ENCODE data around the gene EIPR1.

Gene EIPR1

DNA sequence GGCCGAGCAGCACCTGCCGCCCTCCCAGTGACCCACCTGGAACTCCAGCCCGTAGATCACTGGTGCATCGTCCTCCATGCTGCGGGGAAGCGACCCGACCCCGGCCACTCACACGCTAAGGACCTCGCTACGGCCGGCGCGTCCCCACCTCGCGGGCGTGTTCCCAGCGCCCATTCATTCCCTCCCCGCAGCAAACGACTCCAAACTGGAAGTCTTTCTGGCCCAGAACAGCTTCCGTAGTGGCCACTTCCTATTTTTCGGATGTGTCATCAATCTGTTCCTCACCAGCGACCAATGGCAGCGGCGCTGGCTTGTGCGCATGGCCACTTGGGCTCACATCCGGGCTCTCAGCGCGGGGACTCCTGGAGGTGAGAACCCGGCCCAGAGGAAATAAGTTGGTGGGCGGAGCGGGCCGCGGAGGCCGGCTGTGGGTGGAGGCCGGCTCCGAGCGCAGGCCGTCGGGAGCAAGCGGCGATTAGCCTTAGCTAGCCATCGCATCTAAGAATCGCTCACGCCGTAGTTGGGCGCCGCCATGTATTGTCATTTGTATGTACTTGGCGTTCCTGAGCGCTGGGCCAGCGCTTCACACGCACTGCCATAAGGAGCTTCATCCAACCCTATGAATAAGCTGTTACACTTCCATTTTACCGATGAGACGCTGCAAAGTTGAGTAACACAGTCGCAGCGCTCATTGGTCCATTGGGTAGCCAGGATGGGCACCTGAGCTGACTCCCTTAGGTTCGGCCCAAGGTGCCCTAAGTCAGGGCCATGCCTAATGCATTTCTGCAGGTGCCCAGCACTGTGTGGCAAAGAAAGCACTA is at the start of gene EIPR1:
TSS of gene EIPR1 (minus strand) at position 207 of the 821 bp plus-strand sequence. CDS start at position 78, 129 bp downstream.
- peak; percentile 97 for DNase-seq (ENCODE audit: low read depth)
- H3K4me3 ChIP-seq (ENCODE audit: low read length), result peak within 1 kb of the TSS; percentile 99
- no peak for TF ChIP-seq CTCF (conservative IDR thresholded peaks at IDR 0.05; ENCODE audit: low read length)

- H3K4me3 ChIP-seq (ENCODE audit: low read length), result no peak overlapping the region
- no peak for DNase-seq (ENCODE audit: low read depth)
- no peak for TF ChIP-seq CTCF (conservative IDR thresholded peaks at IDR 0.05; ENCODE audit: low read length)
Measured at GRCh38 chr2:3427272-3427671, 49.7 kb upstream of the EIPR1 start.

- H3K4me3 ChIP-seq (ENCODE audit: low read length), result no peak overlapping the region
- DNase-seq (ENCODE audit: low read depth), result no peak
- TF ChIP-seq CTCF (conservative IDR thresholded peaks at IDR 0.05; ENCODE audit: low read length), result no peak
Measured at GRCh38 chr2:3426615-3427014, 49.0 kb upstream of the EIPR1 start.

DNA sequence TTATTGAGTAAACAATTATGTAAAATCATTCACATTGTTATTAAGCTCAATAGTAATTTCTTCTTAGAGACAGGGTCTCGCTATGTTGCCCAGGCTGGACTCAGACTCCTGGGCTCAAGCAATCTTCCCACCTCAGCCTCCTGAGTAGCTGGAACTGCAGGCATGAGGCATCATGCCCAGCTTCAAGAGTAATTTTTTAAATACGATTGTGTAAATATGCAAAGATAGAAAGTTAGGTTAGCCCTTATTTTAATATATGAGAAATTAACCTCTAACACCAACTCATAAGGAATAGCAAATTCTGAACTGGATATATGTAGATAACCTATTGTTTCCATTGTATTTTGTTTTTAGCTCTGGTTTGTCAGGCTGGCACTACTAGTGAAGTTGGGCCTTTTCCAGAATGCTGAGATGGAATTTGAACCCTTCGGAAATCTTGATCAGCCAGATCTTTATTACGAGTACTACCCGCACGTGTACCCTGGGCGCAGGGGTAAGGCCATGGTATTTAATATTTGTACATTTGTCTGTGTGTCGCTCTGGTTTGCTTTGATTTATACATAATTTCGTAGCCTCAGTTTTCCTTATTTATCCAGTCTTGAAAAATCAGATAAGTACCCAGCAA is 46.7 kb upstream of the EIPR1 start:
- no peak for DNase-seq (ENCODE audit: low read depth)

DNA sequence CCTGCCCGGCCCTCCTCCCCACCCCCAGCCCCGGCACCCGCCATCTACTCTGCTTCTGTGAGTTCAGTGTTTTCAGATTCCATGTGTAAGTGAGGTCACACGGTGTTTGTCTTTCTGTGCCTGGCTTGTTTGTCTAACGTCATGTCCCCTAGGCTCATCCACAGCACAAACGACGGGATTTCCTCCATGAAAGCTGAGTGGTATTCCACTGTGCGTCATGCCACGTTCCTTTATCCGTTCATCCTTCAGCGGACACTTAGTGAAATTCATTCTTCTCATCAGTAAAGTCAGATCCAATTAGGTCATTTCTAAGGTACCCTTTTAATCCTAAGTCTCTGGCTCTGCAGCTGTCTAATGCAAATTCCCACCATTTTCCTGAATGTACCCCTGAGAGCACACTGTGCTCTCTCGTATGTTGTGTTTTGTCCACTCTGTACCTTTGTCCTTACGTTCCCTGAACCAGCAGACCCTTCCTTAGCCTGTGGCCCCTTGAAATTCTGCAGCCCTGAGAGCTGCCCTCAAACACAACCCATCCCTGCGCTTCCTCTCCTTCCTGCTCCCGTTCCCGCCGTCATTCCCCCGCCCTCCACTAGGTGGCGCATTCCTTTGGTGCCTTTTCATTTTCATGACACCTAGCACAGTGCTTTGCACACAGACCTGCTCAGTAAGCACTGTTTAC is 46.0 kb upstream of the EIPR1 start:
- peak; percentile 98 for TF ChIP-seq CTCF (conservative IDR thresholded peaks at IDR 0.05; ENCODE audit: low read length)
- DNase-seq (ENCODE audit: low read depth), result peak; percentile 40
- H3K4me3 ChIP-seq (ENCODE audit: low read length), result no peak overlapping the region

More for the DNA sequence above, 46.7 kb upstream of the EIPR1 start:
- H3K4me3 ChIP-seq (ENCODE audit: low read length), result no peak overlapping the region
- TF ChIP-seq CTCF (conservative IDR thresholded peaks at IDR 0.05; ENCODE audit: low read length), result no peak

- TF ChIP-seq CTCF (conservative IDR thresholded peaks at IDR 0.05; ENCODE audit: low read length), result no peak
- H3K4me3 ChIP-seq (ENCODE audit: low read length), result no peak overlapping the region
- DNase-seq (ENCODE audit: low read depth), result no peak
Measured at GRCh38 chr2:3422161-3422779, 44.7 kb upstream of the EIPR1 start.
